HG02840 (cell line): ENCODE results near the gene OR4F17.
"Not testable (repeated sequence)": the region's sequence is repeated elsewhere in the genome, so short reads cannot be mapped to it uniquely, and the experiment has no call there.

ENCODE experiments used
- ATAC-seq: cut with Tn5 transposase; IDR thresholded peaks from one replicate; pipeline ENCODE4 v1.9.1; 2021; ENCODE audit warnings: mild to moderate bottlenecking, moderate library complexity, moderate number of reproducible peaks; ENCODE audit not compliant: unreplicated experiment, low FRiP score

Gene OR4F17, protein sequence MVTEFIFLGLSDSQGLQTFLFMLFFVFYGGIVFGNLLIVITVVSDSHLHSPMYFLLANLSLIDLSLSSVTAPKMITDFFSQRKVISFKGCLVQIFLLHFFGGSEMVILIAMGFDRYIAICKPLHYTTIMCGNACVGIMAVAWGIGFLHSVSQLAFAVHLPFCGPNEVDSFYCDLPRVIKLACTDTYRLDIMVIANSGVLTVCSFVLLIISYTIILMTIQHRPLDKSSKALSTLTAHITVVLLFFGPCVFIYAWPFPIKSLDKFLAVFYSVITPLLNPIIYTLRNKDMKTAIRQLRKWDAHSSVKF

DNA sequence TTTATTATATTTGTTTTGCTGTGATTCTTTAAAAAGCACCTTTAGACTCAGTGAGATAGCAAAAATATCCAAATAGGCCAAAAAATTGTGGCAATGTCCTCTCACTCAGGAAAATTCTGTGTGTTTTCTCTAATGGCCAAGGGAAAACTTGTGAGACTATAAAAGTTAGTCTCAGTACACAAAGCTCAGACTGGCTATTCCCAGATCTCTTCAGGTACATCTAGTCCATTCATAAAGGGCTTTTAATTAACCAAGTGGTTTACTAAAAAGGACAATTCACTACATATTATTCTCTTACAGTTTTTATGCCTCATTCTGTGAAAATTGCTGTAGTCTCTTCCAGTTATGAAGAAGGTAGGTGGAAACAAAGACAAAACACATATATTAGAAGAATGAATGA lies at the start of gene OR4F17:
OR4F17 (plus strand) TSS at position 301 of the 400 bp plus-strand sequence. CDS start 3,575 bp downstream, outside the sequence.
- ATAC-seq, result not testable (repeated sequence)

DNA sequence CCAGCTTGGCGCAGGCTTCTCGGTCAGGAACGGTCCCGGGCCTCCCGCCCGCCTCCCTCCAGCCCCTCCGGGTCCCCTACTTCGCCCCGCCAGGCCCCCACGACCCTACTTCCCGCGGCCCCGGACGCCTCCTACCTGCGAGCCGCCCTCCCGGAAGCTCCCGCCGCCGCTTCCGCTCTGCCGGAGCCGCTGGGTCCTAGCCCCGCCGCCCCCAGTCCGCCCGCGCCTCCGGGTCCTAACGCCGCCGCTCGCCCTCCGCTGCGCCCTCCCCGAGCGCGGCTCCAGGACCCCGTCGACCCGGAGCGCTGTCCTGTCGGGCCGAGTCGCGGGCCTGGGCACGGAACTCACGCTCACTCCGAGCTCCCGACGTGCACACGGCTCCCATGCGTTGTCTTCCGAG lies 36.1 kb upstream of the OR4F17 start:
- ATAC-seq, result not testable (repeated sequence)

DNA sequence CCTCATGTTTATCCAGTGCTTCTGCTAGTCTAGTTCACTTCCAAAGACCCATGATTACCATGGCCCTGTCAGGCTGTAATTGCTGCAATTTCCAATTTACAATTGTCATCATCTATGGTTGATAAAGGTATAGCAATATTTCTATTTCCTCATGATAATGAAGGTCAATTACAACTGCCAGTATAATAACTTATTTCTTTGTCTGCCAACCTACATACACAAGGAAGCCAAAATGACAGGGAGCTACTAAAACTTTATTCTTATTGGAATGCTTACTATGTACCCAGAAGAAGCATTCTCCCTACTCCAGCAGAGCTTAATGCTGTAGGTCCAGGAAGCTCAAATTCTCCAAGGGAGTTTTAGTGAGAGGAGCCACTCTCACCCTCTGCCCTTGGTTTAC lies 24.0 kb upstream of the OR4F17 start:
- ATAC-seq, result not testable (repeated sequence)

DNA sequence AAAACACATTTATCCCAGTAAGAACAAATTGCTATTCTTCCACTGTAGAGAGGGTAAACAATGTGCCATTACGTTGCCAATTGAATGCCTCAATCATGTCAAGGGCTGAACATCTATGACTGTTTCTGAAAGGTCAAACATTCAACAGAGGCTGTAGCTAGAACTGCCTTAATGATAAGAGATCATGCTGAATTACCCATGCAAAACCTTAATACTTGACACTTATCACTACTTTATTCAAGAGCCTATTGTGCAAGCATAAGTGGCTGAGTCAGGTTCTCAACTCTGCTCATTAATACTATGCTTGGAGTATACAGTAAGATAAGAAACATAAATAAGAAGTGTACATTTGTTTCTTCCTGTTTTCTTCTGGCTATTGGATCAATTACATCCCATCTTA lies 23.3 kb upstream of the OR4F17 start:
- not testable (repeated sequence) for ATAC-seq

DNA sequence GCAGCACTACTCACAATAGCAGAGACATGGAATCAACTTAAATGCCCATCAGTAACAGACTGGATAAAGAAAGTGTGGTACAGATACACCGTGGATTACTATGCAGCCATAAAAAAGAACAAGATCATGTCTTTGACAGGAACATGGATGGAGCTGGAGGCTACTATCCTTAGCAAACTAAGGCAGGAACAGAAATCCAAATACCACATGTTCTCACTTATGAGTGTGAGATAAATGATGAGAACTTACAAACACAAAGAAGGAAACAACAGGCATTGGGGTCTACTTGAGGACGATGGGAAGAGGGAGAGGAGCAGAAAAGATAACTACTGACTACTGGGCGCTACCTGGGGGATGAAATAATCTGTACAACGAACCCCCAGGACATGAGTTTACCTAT lies 16.2 kb upstream of the OR4F17 start:
- ATAC-seq, result not testable (repeated sequence)

DNA sequence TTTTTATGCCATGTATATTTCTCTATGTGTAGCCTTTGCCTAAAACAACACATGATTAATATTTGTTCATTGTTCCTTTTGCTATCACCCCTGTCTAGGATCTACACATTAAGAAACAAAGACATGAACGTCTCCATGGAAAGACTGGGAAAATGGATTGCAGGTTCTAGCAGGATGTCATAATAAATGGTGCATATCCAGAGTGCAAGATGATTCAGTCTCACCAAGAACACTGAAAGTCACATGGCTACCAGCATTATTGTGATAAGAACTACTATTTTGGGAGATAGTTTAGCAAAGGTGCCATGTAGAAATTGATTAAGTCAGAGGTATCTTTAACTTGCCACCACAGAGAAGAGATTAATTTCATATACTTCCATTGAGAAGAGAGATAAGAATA lies 12.1 kb upstream of the OR4F17 start:
- ATAC-seq, result not testable (repeated sequence)

DNA sequence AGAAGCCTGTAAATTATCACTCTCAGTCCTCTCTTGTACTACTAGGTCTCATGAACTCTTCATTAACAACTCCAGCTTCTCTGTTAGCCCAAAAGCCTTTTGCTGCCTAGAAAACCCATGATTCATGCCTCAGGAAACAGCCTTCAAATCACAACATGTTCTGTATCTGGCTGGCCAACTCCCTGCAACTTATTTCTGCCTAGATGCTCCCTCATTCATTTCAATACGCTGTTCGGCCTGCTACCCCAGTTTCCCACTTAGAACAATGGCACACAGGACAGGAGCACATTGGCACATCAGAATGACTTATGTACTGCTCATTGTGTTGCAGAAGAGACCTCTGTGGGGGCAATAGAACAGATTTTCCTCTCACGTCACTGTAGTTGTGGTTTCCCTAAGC lies 9.3 kb upstream of the OR4F17 start:
- ATAC-seq, result not testable (repeated sequence)

DNA sequence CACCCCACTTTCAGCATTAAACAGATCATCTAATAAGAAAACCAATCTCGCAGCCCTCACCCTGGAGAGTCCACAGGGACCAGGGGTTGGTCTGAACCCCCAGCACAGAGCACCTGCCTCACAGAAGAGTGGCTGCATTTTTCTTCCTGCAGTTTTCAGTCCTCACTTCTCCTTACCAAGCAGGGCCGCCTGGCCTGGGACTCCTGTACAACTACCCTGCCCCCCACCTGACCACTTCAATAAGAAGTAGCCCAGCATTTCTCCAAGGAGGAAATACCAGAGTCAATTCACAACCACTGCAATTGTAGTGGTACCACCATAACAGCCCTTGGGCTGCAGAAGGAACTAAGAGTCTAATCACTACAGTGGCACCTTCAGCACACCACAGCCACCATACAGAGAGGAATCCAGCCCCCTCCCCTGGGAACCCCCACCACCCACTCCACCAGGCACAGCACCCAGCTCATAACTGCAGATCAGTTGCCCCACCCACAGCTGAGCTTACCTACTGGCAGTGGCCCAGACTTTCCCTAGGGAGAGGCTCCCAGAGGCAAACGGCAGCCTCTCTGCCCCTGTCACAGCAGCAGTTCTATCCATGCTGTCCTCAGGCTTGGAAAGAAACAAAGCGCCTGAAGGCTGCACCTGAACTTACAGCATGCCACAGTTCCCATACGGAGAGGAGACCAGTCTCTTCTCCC lies 13.7 kb downstream of the OR4F17 start:
- ATAC-seq, result not testable (repeated sequence)
